A673 (cell line): ENCODE results near the gene CPZ.

Source experiments
- CTCF ChIP-seq: fragments of 300-800, 200-600 bp; sonication (generic); conservative IDR thresholded peaks from 2 replicates; pipeline ENCODE4 v1.5.1; 2017; ENCODE audit warnings: low read depth, mild to moderate bottlenecking, antibody characterized with exemption, low read length, moderate library complexity, mixed read lengths
- EZH2 ChIP-seq: fragments of 200-600 bp; sonication (generic); IDR thresholded peaks from 2 replicates; pipeline ENCODE4 v1.6.1; 2017; ENCODE audit warnings: borderline replicate concordance, low read depth, mild to moderate bottlenecking, mixed read lengths, antibody characterized with exemption, low read length; ENCODE audit not compliant: poor library complexity, severe bottlenecking

- TF ChIP-seq CTCF (no peak), EZH2 (no peak)
Measured at GRCh38 chr4:8649631-8650361, 57.2 kb downstream of the CPZ start.
